Nephron (organoid): ENCODE measurements around the gene UNC5B.
A peak's percentile ranks its signal among the peaks of the same experiment; 100 is the strongest.

ENCODE experiments used
- H3K27ac Mint-ChIP-seq, 3 experiments: 2 replicates each; pipeline ENCODE4 v1.8.0; 2020; ENCODE audit warnings: mixed read lengths in 3 of 3, mild to moderate bottlenecking in 2 of 3, moderate library complexity in 1 of 3
- H3K27me3 Mint-ChIP-seq: 2 replicates; pipeline ENCODE4 v1.8.0; 2021; ENCODE audit warnings: low read depth, mild to moderate bottlenecking, moderate library complexity, mixed read lengths
- H3K36me3 Mint-ChIP-seq: 2 replicates; pipeline ENCODE4 v1.8.0; 2020; ENCODE audit warnings: low read depth, mixed read lengths
- H3K4me1 Mint-ChIP-seq: 2 replicates; pipeline ENCODE4 v1.8.0; 2020; ENCODE audit warnings: mixed read lengths
- H3K4me3 Mint-ChIP-seq, 3 experiments: 2 replicates each; pipeline ENCODE4 v1.8.0; 2020; ENCODE audit warnings: mild to moderate bottlenecking in 3 of 3, mixed read lengths in 3 of 3, moderate library complexity in 2 of 3
- H3K9me3 Mint-ChIP-seq: 2 replicates; pipeline ENCODE4 v1.8.0; 2020; ENCODE audit warnings: mixed read lengths
- TF ChIP-seq, protein P1 (sequence below), 3 experiments: fragments of 200-600 bp; sonication (generic); IDR thresholded peaks; one replicate each; pipeline ENCODE4 v1.5.0; 2021; ENCODE audit warnings: antibody characterized with exemption in 3 of 3; ENCODE audit not compliant: unreplicated experiment in 3 of 3

The UNC5B gene

DNA sequence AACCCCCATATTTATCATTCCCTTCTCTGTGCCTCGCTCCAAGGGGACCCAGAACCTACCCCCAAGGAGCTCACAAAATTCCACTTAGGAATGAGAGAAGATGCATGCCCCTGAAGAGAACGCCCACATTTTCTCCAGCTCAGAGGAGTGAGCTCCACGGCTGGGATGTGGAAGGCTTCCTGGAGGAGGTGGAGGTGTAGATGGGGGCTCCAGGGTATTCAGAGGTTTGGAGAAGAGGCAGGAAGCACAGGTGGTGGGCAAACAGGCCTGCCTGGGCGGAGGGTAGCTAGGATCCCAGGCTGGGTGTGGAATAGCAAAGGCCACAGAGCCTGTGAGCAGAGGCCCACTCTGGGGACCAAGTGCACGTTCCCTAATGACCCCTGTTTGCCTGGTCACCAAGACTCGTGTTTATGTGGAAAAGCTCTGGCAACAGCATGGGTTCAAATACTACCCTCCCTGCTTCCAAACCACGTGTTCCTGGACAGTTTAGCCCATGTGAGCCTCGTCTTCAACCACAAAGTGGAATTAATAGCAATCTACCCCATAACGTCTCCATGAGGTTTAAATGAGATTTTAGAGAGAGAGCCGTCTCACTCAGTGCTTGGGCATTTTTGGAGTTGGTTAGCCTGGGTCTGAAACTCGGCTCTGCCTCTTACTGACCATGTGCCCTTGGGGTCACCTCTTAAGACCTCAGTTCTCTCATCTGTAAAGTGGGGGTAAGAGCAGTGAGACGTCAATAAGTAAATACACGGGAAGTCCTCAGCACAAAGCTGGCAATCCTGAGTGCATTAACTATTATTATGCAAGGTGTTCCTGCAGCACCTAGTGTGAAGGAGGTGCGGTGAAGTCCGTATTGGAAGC is 24.7 kb downstream of the UNC5B start:
- TF ChIP-seq, protein P1, sequence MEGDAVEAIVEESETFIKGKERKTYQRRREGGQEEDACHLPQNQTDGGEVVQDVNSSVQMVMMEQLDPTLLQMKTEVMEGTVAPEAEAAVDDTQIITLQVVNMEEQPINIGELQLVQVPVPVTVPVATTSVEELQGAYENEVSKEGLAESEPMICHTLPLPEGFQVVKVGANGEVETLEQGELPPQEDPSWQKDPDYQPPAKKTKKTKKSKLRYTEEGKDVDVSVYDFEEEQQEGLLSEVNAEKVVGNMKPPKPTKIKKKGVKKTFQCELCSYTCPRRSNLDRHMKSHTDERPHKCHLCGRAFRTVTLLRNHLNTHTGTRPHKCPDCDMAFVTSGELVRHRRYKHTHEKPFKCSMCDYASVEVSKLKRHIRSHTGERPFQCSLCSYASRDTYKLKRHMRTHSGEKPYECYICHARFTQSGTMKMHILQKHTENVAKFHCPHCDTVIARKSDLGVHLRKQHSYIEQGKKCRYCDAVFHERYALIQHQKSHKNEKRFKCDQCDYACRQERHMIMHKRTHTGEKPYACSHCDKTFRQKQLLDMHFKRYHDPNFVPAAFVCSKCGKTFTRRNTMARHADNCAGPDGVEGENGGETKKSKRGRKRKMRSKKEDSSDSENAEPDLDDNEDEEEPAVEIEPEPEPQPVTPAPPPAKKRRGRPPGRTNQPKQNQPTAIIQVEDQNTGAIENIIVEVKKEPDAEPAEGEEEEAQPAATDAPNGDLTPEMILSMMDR (IDR thresholded peaks at IDR 0.05; ENCODE audit: unreplicated experiment in 3 of 3): no peak
- peak overlapping the region; percentile 96 to 99 (median 98) for H3K27ac Mint-ChIP-seq
- peaks cover 4% of the 10 kb centered on the region for H3K27me3 Mint-ChIP-seq

DNA sequence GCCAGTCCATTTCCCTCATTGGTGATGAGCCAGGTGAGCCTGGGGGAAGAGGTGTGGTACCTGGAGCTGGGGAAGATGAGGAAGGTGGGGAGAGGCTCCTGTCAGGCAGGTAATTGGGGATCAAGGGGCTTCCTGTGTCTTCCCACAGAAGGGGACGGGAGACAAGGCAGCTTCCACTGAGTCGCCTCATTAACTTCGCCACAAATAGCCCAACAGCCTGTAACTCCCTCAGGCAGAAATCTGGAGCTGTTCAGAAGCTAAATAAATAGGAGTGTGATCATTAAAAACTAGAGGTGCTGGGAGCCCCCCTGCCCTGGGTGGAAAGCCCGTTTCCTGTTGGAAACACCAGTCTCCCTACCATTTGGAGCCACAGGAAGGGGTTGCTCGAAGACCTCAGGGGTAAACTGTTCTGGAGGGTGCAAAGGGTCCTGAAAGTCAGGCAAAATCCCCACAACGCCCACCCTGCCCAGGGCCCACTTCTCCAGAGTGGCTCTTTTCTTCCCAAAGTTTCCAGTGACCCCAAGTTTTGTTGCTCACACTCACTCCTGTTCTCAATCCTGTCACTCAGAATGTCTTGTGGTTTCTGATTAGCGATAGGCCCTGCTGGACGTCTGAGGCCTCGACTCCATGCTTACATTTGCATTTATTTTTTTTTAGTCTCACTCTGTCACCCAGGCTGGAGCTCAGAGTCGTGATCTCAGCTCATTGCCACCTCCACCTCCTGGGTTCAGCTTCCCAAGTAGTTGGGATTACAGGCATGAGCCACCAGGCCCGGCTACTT is 25.7 kb downstream of the UNC5B start:
- Mint-ChIP-seq H3K27me3 (peaks cover 4% of the 10 kb centered on the region), H3K4me3 (peak overlapping the region in 2 of 3 experiments; percentile 2 to 28), H3K9me3 (no peaks in the 10 kb centered on the region), H3K4me1 (peaks cover 88% of the 10 kb centered on the region), H3K36me3 (no peaks in the 10 kb centered on the region), H3K27ac (peak overlapping the region; percentile 96 to 99 (median 98))
- TF ChIP-seq, protein P1 (IDR thresholded peaks at IDR 0.05; ENCODE audit: unreplicated experiment in 3 of 3): no peak

More for the DNA sequence above, 24.7 kb downstream of the UNC5B start:
- H3K4me3 Mint-ChIP-seq: peak overlapping the region in 2 of 3 experiments; percentile 11 to 28
- H3K4me1 Mint-ChIP-seq: peaks cover 92% of the 10 kb centered on the region
- H3K36me3 Mint-ChIP-seq: no peaks in the 10 kb centered on the region
- no peaks in the 10 kb centered on the region for H3K9me3 Mint-ChIP-seq

DNA sequence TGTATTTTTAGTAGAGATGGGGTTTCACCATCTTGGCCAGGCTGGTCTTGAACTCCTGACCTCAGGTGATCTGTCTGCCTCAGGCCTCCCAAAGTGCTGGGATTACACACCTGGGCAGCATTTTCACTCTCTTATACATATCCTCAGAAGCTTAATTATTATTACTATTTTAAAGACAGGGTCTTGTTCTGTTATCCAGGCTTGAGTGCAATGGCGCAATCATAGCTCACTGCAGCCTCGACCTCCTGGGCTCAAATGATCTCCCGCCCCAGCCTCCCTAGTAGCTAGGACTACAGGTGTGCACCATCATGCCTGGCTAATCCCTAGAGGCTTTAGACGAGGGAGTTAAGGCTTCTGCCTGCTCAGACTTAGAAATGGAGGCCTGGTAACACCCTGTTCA is 26.3 kb downstream of the UNC5B start:
- Mint-ChIP-seq H3K4me1 (peaks cover 83% of the 10 kb centered on the region), H3K36me3 (no peaks in the 10 kb centered on the region), H3K27ac (peak overlapping the region; percentile 96 to 99 (median 98)), H3K4me3 (no peak overlapping the region), H3K9me3 (no peaks in the 10 kb centered on the region), H3K27me3 (peaks cover 4% of the 10 kb centered on the region)
- TF ChIP-seq, protein P1 (IDR thresholded peaks at IDR 0.05; ENCODE audit: unreplicated experiment in 3 of 3): no peak

DNA sequence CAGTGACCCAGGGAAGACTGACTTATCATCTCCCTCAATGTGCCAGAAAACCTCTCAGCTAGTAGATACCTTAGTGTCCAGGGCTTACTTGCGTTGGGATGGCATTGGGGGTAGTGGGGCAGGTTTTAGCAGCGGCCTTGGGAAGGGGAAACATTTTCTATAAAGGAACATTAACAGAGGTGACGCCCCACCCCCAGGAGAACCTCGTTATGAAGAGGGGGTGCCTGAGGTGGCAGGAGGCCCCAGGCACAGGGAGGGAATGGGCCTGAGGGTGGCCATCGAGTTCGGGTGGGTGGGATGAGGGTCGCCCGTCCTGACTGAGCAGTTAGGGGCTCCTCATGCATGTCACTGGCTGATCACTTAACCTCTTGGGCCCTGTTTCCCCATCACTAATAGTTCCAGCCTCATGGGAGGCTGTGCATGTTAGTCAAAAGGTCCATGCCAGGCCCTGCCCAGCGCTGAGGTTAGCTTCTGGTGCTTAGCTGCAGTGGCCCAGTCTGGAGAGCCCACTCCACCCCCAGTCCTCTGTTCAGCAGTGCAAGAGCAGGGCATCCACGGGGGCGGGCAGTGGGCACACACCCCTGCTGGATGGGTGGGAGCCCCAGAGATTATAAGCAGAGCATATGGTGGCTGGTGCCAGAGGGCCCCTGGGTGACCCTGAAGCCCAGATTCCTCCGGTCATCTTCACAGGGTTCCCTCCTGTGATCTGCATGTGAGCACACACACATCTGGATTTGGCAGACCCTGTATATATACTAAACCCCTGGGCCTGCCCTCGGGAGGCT is 27.0 kb downstream of the UNC5B start:
- H3K9me3 Mint-ChIP-seq: no peaks in the 10 kb centered on the region
- no peak overlapping the region for H3K4me3 Mint-ChIP-seq
- H3K27ac Mint-ChIP-seq: peak overlapping the region; percentile 96 to 99 (median 98)
- H3K36me3 Mint-ChIP-seq: no peaks in the 10 kb centered on the region
- H3K4me1 Mint-ChIP-seq: peaks cover 83% of the 10 kb centered on the region
- TF ChIP-seq, protein P1 (IDR thresholded peaks at IDR 0.05; ENCODE audit: unreplicated experiment in 3 of 3): no peak
- peaks cover 4% of the 10 kb centered on the region for H3K27me3 Mint-ChIP-seq

DNA sequence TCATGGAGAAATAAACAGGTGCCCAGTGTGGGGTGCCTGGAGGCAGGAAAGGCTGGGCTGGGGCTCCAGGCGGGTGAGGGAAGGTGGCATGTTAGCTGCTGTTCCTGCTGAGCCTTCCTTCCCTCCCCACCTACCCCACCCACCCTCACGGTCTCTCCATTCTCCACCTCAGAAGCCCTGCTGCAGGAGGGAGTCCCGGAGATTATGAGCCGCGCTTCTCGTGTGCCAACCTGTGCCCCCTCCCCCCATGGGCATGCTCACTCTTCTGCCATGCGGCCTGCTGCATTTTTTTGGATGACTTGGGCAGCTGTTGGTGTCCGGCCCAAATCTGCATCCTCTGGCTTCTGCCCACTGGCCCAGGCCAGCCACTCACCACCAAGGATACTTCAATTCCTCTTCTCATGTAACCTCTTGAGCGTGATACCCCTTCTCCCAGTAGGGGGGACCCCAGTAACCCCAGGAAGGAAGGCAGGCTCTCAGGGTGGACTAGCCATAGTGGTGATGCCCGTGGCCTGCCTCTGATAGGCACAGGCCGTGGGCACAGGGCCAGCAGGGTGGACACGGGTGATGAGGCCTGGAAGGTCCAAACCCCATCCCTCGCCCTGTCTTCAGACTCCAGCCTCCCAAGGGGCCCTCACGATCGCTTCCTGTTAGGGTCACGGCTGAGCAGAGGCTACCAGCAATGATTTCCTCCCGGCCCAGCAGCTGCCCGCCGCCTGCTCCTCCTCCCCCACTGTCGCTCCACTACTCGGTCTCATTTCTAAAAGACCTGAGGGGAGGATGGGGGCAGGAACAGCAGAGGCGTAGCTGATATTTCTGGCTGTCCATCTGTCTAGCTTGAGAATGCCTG is 27.8 kb downstream of the UNC5B start:
- H3K4me3 Mint-ChIP-seq: peak overlapping the region; percentile 20 to 54 (median 53)
- H3K27me3 Mint-ChIP-seq: peaks cover 4% of the 10 kb centered on the region
- peak overlapping the region; percentile 97 to 99 (median 98) for H3K27ac Mint-ChIP-seq
- TF ChIP-seq, protein P1 (IDR thresholded peaks at IDR 0.05; ENCODE audit: unreplicated experiment in 3 of 3): no peak
- peaks cover 83% of the 10 kb centered on the region for H3K4me1 Mint-ChIP-seq
- no peaks in the 10 kb centered on the region for H3K36me3 Mint-ChIP-seq
- H3K9me3 Mint-ChIP-seq: no peaks in the 10 kb centered on the region
